Common myeloid progenitor, CD34-positive (primary cell): ENCODE data around the gene SLC25A39.
A peak's percentile ranks its signal among the peaks of the same experiment; 100 is the strongest.
"Not testable (repeated sequence)": the region's sequence is repeated elsewhere in the genome, so short reads cannot be mapped to it uniquely, and the experiment has no call there.

Experiments used
- CTCF ChIA-PET: fragments of 350-600 bp; sonication (Branson Sonifier 250); formaldehyde crosslinking; loops from one replicate; lab custom pipeline; 2021; ENCODE audit warnings: antibody characterized with exemption; lab: Charles Lee
- POLR2A ChIA-PET: fragments of 350-600 bp; sonication (Branson Sonifier 250); formaldehyde crosslinking; loops from one replicate; lab custom pipeline; 2021; ENCODE audit warnings: antibody characterized with exemption; lab: Charles Lee
- DNase-seq, 3 donors: peaks; one replicate each; pipeline versions ENCODE4 v3.0.0 to v3.0.0-alpha.2; 2013
- H3K27ac ChIP-seq, 2 experiments: 1 replicate in 1 of 2; 2 replicates in 1 of 2; pipeline ENCODE4 v1.7.0; 2013; ENCODE audit warnings: inconsistent platforms in 2 of 2, low read length in 2 of 2, mild to moderate bottlenecking in 2 of 2, low read depth in 1 of 2, moderate library complexity in 1 of 2; ENCODE audit not compliant: severe bottlenecking in 2 of 2, insufficient read depth in 1 of 2, poor library complexity in 1 of 2
- H3K27me3 ChIP-seq, 5 experiments: replicated peaks in 2 of 5; 1 replicate in 3 of 5; 2 replicates in 2 of 5; pipeline versions ENCODE4 v1.6.1 to v1.7.0; 2013; ENCODE audit warnings: low read length in 4 of 5, mild to moderate bottlenecking in 2 of 5, moderate library complexity in 2 of 5, inconsistent platforms in 1 of 5; ENCODE audit not compliant: insufficient read depth in 5 of 5, control insufficient read depth in 4 of 5
- H3K36me3 ChIP-seq, 4 experiments: 1 replicate in 2 of 4; 2 replicates in 2 of 4; pipeline versions ENCODE4 v1.6.1 to v1.7.0; 2013; ENCODE audit warnings: low read length in 3 of 4, control low read depth in 1 of 4, mild to moderate bottlenecking in 1 of 4; ENCODE audit not compliant: control insufficient read depth in 4 of 4, insufficient read depth in 4 of 4
- H3K4me1 ChIP-seq, 4 experiments: 1 replicate in 3 of 4; 2 replicates in 1 of 4; pipeline versions ENCODE4 v1.6.1 to v1.7.1; 2013; ENCODE audit warnings: low read length in 3 of 4, mild to moderate bottlenecking in 3 of 4, control low read depth in 1 of 4, inconsistent platforms in 1 of 4, moderate library complexity in 1 of 4; ENCODE audit not compliant: control insufficient read depth in 4 of 4, insufficient read depth in 4 of 4; ENCODE audit errors: control extremely low read depth in 1 of 4
- H3K4me3 ChIP-seq, 7 experiments: 1 replicate in 4 of 7; 2 replicates in 3 of 7; pipeline versions ENCODE4 v1.5.1 to v1.7.0; 2013; ENCODE audit warnings: mild to moderate bottlenecking in 7 of 7, low read length in 6 of 7, moderate library complexity in 6 of 7, inconsistent platforms in 2 of 7, low read depth in 2 of 7, control low read depth in 1 of 7; ENCODE audit not compliant: insufficient read depth in 4 of 7, control insufficient read depth in 1 of 7; ENCODE audit errors: extremely low read depth in 1 of 7
- H3K9me3 ChIP-seq, 5 experiments: 1 replicate in 4 of 5; 2 replicates in 1 of 5; pipeline versions ENCODE4 v1.6.1 to v1.7.1; 2013; ENCODE audit warnings: low read length in 4 of 5, mild to moderate bottlenecking in 2 of 5, inconsistent platforms in 1 of 5, low read depth in 1 of 5, moderate library complexity in 1 of 5; ENCODE audit not compliant: control insufficient read depth in 4 of 5, insufficient read depth in 2 of 5; ENCODE audit errors: control extremely low read depth in 1 of 5
- WGBS: methylation state at CpG from one replicate; pipeline ENCODE4 v1.1.5; 2013; ENCODE audit not compliant: insufficient coverage; 5-methylcytosine and 5-hydroxymethylcytosine counted together

Gene SLC25A39

DNA sequence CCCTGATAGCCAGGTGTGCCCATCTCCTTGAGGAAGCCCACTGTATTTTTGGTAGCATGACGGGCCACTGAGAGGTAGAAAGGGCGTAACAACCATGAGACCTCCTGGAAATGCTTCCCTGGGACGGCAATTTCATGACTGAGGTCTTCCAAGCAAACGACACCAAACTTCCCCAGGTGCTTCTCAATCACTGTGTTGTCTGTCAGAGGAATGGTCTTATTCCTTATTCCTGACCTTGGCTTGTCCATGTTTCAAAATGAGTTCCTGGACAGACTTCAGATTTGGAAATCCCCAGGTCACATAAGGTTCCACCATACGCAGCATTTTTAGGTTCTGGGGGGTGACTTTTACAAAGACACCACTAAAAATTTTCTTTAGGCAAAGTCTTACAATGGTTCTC is 40.4 kb upstream of the SLC25A39 start:
- H3K27me3 ChIP-seq, H3K4me3 ChIP-seq, H3K36me3 ChIP-seq, H3K9me3 ChIP-seq, H3K27ac ChIP-seq, DNase-seq, POLR2A ChIA-PET: not testable (repeated sequence)
- H3K4me1 ChIP-seq: peaks cover 0 to 29% (median 18%) of the 10 kb centered on the region in 4 experiments
- WGBS: 95% methylated on average over 4 of the region's 5 CpGs
- CTCF ChIA-PET: interaction anchor here (0.8 to 1.1 kb wide), 2 partner anchors 10 to 15 kb away, joined by 3 read pairs; no protein-coding TSS in a partner anchor

DNA sequence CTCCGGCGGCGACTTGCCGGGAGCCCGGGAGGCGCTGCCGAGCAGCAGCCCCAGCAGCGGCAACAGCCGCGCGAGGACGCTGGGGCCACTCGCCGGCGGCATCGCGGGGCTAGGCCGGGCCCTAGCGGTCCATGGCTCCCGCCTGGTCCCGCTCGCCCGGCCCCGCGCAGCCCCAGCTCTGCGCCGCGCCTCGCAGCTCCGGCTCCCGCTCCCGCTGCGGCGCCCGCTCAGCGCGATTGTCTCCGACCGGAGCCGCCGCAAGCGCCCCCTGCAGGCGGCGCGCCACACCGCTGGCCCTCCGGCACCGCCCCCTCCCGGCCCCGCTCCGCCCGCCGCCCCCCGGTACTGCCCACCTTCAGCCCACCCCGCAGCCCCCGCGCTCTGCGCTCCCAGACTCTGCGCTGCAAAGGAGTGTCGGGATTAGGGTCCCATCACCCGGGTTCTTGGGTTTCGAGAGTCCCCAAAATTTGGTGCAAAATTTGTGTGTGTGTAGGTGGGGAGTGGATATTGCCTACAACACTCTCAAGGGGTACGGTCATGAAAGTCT is 39.1 kb upstream of the SLC25A39 start, which contains the start of gene FAM171A2:
FAM171A2 (minus strand) TSS at position 241 of the 547 bp plus-strand sequence; CDS start at position 102, 139 bp downstream.
- peak; percentile 66 to 75 (median 74) for DNase-seq
- Histone ChIP-seq H3K27ac (peak within 1 kb of the TSS in 1 of 2 experiments; percentile 54), H3K36me3 (peaks cover 0 to 3% (median 1%) of the 10 kb centered on the region in 4 experiments), H3K4me3 (peak within 1 kb of the TSS; percentile 57 to 84 (median 70)), H3K27me3 (peaks cover 0 to 3% (median 0%) of the 10 kb centered on the region in 5 experiments), H3K9me3 (no peaks in the 10 kb centered on the region), H3K4me1 (peaks cover 0 to 32% (median 18%) of the 10 kb centered on the region in 4 experiments)
- ChIA-PET CTCF (interaction anchor here (0.9 to 5.0 kb wide), 13 partner anchors 12 to 160 kb away, joined by 3 to 21 read pairs (median 5); partner anchors contain the start of gene GRN), POLR2A (no interaction called here)
- WGBS: 0% methylated on average over 23 of the region's 63 CpGs

DNA sequence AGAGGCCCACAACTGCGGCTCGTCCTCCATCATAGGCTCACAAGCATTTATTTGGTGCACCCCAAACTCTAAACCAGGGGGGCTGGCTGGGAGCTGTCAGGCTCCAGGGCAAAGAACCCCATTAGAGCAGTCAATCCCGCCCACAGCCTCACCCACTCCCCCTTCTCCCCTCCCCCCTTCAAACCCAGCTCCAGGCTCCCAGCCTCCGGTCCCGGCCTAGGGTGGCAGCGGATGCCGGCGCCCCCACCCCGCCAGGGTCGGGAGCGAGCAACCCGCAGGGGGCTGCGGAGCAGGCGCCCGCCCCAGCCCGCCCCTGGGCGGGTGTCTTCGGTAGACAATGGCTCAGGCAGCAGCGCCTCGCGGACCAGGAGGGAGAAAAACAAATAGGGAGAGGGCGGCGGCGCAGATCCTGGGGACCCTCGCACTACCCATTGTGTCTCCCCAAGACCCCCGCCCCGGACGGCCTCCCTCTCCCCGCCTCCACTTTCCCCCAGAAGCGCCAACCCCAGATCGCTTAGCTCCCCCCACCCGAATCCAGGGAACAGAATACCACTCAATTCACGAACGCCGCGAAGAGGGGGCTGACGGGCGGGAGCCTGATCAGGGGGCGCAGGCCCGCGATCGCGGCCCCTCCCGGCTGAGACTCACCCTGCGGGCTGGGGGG is 38.5 kb upstream of the SLC25A39 start:
- CTCF ChIA-PET: interaction anchor here (0.9 to 5.0 kb wide), 14 partner anchors 12 to 160 kb away, joined by 3 to 21 read pairs (median 4); partner anchors contain the start of gene GRN

DNA sequence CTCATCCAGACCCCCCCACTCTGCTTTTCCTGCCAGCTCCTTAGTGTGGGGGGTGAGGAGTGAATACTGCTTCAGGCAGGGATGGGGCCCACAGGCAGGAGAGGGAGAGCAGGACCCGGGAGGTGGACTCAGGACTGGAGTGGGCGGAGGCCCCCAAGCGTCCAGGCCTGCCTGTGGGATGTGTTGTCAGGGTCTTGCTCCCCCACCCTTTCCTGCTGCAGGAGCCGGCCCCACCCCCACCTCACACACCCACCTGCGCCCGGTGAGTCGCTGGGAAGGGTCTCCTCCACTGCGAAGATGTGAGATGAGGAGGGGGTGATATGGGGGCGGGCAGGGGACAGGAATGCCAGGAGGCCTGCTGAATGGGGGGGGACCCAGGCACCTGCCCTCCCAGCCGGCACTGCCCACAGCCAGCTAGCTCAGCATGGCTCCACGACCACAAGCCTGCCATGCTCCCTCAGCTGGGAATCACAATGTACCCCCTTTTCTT is 37.9 kb upstream of the SLC25A39 start:
- ChIA-PET CTCF (interaction anchor here (0.9 to 5.0 kb wide), 10 partner anchors 11 to 159 kb away, joined by 3 to 21 read pairs (median 6); partner anchors contain the start of gene GRN), POLR2A (no interaction called here)
- peak overlapping the region in 1 of 2 experiments; percentile 54 for H3K27ac ChIP-seq
- peaks cover 0 to 32% (median 18%) of the 10 kb centered on the region in 4 experiments for H3K4me1 ChIP-seq
- peaks cover 0 to 3% (median 0%) of the 10 kb centered on the region in 5 experiments for H3K27me3 ChIP-seq
- H3K9me3 ChIP-seq: no peaks in the 10 kb centered on the region
- peaks cover 0 to 6% (median 1%) of the 10 kb centered on the region in 4 experiments for H3K36me3 ChIP-seq
- H3K4me3 ChIP-seq: peak overlapping the region in 5 of 7 experiments; percentile 67 to 84 (median 75)
- WGBS: 17% methylated on average over 4 of the region's 11 CpGs
- DNase-seq: no peak

More for the DNA sequence above, 38.5 kb upstream of the SLC25A39 start:
- Histone ChIP-seq H3K4me3 (peak overlapping the region; percentile 57 to 84 (median 70)), H3K4me1 (peaks cover 0 to 32% (median 18%) of the 10 kb centered on the region in 4 experiments), H3K27ac (peak overlapping the region in 1 of 2 experiments; percentile 54), H3K36me3 (peaks cover 0 to 6% (median 1%) of the 10 kb centered on the region in 4 experiments), H3K9me3 (no peaks in the 10 kb centered on the region), H3K27me3 (peaks cover 0 to 3% (median 0%) of the 10 kb centered on the region in 5 experiments)
- peak; percentile 16 to 35 (median 33) for DNase-seq
- WGBS: 0% methylated on average over 16 of the region's 45 CpGs
- POLR2A ChIA-PET: no interaction called here

DNA sequence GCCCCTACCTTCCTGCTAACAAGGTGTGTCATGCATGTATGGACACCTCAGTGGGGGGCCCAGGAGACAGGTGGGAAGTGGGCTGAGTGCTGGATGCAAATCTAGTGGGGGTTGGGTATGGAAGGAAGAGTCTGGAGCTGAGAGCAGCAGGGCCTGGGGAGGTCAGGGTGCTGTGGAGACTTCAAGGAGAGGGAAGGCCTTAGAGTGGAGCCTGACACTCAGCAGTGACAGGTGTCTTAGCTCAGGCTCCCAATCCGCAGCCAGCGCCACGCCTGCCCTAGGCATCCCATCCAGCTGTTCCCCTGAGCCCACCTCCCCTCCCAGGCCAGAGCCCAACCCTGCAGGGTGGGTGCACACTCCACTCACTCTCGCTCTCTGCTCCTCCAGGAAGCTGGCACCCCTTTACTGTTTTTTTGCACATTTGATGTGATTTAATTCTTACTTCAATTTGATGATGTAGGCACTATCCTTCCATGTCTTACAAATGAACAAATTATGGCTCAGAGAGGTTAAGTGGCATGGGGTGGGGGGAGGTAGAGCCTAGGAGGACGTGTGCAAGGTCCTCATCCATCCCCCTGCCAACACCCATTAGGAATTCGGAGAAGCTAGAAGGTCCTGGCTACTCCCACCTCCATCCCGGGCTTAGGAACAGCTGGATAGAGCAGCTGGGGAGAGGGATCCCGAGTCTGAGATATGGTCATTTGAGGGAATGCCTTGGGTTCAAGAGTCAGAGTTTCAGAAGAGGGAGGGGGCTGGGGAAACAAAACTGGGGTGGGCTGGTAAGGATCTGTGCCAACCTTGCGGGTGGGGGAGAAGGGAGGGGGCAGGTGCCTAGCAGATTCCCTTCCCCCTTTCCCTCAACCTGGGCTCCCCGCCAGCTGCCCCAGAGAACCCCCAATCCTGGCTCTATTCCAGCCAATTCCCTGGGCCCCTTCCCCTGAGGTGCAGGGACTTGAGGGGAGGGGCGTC is 37.0 kb upstream of the SLC25A39 start:
- Histone ChIP-seq H3K4me3 (peak overlapping the region in 3 of 7 experiments; percentile 75 to 84 (median 80)), H3K27ac (no peak overlapping the region), H3K36me3 (peaks cover 0 to 6% (median 1%) of the 10 kb centered on the region in 4 experiments), H3K9me3 (no peaks in the 10 kb centered on the region), H3K4me1 (peaks cover 0 to 32% (median 18%) of the 10 kb centered on the region in 4 experiments), H3K27me3 (peaks cover 0 to 3% (median 0%) of the 10 kb centered on the region in 5 experiments)
- no peak for DNase-seq
- ChIA-PET POLR2A (interaction anchor here (0.5 kb wide), 1 partner anchor 449 kb away, joined by 3 read pairs; no protein-coding TSS in a partner anchor), CTCF (interaction anchor here (0.9 to 5.0 kb wide), 9 partner anchors 10 to 162 kb away, joined by 3 to 21 read pairs (median 7); partner anchors contain the start of gene GRN)
- 87% methylated on average over 5 of the region's 11 CpGs for WGBS

DNA sequence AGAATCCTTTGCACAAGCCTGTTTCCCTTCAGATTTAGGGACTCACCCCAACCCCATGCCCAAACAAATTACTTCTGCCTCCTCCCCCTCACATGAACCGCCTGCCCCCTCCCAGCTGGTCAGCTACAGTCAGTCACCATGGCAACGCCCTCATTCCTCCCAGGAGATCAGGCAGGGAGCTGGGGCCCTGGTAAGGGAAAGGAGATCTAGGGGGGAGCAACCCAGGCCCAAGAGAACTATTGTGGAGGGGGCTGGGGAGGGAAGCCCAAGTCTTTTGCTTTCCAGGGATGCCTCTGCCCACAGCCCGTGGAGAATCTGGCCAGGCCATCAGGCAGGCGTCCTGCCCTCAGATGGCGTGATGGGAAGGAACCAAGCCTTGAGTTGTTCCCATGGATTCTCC is 36.2 kb upstream of the SLC25A39 start:
- no CpG with 5 or more reads among the region's 5 CpGs for WGBS
- Histone ChIP-seq H3K27me3 (peaks cover 0 to 3% (median 0%) of the 10 kb centered on the region in 5 experiments), H3K4me3 (no peak overlapping the region), H3K9me3 (no peaks in the 10 kb centered on the region), H3K36me3 (peaks cover 0 to 6% (median 3%) of the 10 kb centered on the region in 4 experiments), H3K27ac (no peak overlapping the region), H3K4me1 (peaks cover 0 to 32% (median 18%) of the 10 kb centered on the region in 4 experiments)
- ChIA-PET POLR2A (no interaction called here), CTCF (interaction anchor here (1.1 to 5.0 kb wide), 5 partner anchors 10 to 163 kb away, joined by 3 to 21 read pairs (median 5); no protein-coding TSS in a partner anchor)
- DNase-seq: no peak
